HG03175 (cell line): Measurements from ENCODE around the gene NQO1.

Source experiments
- ATAC-seq: cut with Tn5 transposase; IDR thresholded peaks from one replicate; pipeline ENCODE4 v1.9.1; 2021; ENCODE audit warnings: mild to moderate bottlenecking, moderate library complexity; ENCODE audit not compliant: unreplicated experiment

NQO1 gene

DNA sequence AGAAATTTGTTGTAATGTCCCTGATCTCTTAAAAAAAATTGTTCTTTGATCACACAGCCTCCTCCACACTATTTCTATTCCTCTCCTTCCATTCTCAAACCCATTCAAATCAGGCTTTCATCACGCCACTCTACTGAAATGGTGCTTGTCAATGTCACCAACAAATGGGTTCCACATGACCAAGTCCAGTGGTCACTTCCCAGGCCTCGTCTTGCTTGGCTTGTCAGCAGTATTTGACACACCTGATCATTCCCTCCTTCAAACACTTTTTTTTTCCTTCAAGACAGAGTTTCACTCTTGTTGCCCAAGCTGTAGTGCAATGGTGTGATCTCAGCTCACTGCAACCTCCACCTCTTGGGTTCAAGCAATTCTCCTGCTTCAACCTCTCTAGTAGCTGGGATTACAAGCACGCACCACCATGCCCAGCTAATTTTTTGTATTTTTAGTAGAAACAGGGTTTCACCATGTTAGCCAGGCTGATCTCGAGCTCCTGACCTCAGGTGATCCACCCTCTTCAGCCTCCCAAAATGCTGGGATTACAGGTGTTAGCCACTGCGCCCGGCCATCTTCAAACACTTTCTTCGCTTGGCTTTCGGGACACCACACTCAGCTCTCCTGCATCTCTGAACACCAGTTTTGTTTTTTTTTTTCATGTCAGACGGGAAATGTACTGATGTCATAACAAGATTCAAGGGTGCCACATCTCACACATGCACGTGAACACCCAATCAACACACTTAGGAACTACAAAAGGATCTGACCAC is 18.3 kb downstream of the NQO1 start:
- no peak for ATAC-seq

DNA sequence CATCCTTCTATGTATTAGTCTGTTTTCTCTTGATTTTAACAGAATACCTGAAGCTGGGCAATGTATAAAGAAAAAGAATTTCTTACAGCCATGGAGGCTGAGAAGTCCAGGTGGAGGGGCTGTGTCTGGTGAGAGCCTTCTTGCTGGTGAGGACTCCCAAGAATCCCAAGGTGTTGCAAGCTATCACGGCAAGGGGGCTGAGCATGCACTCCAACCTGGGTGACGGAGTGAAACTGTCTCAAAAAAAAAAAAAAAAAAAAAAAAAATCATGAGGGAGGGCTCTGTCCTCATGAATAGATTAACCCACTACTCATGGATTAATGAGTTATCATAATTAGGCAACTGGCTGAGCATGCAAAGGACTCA is 19.4 kb downstream of the NQO1 start:
- ATAC-seq = no peak

DNA sequence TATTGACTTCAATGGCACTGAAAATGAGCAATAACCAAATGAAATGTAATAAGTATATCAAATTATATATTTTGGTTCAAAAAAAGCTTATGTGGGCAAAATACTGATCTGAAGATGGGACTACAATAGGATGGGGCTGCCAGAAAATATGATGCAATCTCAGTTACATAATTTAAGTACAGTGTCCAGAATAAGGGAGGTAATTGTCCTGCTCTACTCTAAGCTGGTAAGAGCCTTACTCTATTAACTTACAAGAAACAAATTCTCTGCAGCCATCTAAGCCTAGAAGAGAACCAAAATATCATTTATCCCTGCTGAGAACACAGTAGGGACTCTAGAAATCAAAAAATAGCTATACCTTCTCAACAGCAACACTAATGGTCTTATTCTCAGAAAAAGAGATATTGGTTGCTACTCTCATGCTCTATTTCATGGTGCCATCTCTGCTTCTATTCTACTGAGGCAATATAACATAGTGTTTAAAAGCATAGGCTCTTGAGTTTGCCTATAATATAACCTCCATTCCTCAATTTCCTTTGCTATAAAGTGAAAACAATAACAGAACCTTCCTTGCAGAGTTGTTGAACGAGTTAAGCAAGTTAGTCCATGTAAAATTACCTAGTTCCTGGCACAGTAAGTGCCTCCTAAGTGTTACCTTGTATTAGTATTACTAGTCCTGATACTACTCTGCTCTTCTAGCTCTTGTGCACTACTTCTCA is 19.9 kb downstream of the NQO1 start:
- no peak for ATAC-seq

- ATAC-seq = no peak
These were observed 22.7 kb downstream of the NQO1 start for GRCh38 chr16:69703638-69704037.

GRCh38 chr16:69701866-69702265 is 24.5 kb downstream of the NQO1 start:
- no peak for ATAC-seq

GRCh38 chr16:69701452-69701851 is 24.9 kb downstream of the NQO1 start:
- no peak for ATAC-seq

- no peak for ATAC-seq
These were observed 26.4 kb downstream of the NQO1 start for GRCh38 chr16:69699915-69700314.

- no peak for ATAC-seq
These were observed 28.0 kb downstream of the NQO1 start for GRCh38 chr16:69698404-69698803.

- ATAC-seq = no peak
These were observed 32.4 kb downstream of the NQO1 start for GRCh38 chr16:69693916-69694315.

DNA sequence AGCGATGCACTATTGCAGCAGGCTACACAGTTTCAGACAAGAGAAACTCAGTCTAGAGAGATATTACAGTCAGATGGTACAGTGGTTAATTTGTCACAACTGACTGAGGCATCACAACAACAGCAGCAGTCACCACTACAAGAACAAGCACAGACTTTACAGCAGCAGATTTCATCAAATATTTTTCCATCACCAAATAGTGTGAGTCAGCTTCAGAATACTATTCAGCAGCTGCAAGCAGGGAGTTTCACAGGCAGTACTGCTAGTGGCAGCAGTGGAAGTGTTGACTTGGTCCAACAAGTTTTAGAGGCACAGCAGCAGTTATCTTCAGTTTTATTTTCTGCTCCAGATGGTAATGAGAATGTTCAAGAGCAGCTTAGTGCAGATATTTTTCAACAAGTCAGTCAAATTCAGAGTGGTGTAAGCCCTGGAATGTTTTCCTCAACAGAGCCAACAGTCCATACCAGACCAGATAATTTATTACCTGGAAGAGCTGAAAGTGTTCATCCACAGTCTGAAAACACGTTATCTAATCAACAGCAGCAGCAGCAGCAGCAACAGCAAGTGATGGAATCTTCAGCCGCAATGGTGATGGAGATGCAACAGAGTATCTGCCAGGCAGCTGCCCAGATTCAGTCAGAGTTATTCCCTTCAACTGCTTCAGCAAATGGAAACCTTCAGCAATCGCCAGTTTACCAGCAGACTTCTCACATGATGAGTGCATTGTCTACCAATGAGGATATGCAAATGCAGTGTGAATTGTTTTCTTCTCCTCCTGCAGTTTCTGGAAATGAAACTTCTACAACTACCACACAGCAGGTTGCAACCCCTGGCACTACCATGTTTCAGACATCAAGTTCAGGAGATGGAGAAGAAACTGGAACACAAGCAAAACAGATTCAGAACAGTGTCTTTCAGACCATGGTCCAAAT is 34.1 kb downstream of the NQO1 start:
- no peak for ATAC-seq

- no peak for ATAC-seq
These were observed 37.8 kb downstream of the NQO1 start for GRCh38 chr16:69688589-69688988.

DNA sequence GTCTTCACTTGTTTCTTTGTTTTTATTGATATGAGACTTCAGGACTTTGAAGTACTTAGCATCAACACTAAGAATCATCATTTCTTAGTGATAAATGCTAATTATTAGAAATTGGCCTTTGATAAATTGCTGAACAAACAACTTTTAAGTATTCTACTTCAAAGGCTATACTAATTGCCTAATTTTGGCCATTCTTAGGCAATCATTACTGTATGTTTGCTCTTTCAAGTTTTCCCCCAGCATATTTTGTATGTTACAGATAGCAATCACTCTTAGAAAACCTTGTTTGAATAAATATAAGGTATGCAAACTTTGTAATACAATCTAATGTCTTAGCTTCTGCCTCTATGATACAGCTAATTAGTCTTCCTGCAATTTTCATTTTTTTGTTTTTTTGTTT is 46.0 kb downstream of the NQO1 start:
- ATAC-seq = no peak

DNA sequence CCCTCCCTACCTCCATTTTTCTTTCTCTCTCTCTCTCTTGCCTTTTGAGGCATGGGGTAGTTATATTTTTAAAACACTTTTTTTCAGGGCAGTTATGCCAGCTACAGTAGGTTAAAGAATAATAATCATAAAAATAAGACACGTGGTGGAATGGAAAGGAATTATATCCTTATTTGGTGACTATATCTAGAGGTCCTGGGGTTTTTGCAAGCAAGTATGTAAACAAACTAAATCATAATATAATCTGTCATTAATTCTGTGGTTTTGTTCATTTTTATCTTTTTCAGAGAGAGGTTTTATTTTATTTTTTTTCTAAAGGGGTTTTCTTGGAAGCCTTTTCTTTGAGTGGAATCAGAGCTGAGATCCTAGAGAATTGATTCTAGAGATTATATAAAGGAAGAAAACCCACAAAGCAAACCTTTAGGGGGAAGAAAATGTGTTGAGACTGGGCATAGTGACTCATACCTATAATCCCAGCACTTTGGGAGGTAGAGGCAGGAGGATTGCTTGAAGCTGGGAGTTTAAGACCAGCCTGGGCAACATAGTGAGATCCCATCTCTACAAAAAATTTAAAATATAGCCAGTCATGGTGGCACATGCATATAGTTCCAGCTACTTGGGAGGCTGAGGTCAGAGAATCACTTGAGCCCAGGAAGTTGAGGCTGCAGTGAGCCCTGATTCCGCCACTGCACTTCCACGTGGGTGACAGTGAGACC is 53.2 kb downstream of the NQO1 start:
- no peak for ATAC-seq

DNA sequence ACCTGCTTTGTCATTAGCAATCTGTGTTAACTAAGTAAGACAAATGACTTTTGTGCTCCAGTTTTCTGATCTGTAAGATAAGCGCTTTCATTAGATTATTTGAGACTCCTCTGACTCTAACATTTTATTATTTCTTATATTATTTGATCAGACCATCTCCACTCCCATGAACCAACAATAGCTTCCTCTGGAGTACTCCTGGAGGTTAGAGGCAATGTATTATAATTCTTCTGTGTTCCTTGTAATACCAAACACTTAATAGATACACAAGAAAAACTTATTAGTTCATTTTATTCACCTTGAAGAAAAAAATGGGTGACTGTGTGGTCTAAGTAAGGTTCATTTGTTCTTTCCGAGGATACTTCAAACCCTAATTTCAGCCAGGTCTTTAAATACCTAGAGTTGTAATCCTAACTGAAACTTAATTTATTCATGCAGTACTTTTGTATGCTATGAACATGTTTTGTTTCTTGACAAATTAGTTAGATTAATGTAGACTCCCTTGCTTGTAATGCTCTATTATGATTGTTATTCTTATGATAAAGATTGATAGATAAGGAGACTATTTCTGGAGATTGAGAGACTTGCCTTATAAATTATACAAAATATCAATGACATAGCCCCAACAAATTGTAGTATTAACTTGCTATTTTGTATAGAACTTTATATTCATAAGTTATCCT is 53.9 kb downstream of the NQO1 start:
- no peak for ATAC-seq

- no peak for ATAC-seq
These were observed 56.8 kb downstream of the NQO1 start for GRCh38 chr16:69669577-69669976.

GRCh38 chr16:69663846-69664245 is 62.5 kb downstream of the NQO1 start:
- no peak for ATAC-seq

DNA sequence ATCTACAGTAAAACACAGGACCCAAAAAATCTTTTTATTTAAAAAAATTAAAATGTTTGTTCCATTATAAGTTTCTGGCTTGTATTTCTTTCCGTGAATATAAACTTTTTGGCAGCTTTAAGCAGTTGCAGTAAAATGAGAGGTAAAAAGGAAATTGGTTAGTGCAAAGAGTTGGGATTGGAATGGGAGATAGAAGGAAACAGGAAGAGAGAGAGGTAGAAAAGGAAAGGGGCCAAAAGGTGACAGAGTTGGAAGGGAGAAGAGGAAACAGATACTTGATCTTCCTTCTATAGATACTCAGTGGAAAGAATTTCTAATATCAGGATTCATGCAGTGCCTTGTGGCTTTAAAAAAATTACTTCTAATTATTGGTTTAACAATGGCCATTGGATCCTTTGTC is 63.5 kb downstream of the NQO1 start:
- ATAC-seq = no peak

DNA sequence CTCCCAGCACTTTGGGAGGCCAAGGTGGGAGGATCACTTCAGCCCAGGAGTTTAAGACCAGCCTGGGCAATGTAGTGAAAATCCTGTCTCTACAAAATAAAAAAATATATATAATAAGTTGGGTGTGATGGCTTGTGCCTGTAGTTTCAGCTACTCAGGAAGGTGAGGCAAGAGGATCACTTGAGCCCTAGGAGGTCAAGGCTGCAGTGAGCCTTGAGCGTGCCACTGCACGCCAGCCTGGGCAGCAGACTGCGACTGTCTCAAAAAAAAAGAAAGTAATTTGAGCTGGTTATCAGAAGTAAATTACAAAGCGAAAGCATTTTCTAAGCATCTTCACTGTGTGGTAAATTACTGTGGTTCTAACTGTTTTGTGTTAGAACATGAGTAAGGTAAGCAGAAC is 66.2 kb downstream of the NQO1 start:
- ATAC-seq = no peak
